Hematopoietic multipotent progenitor cell treated with erythropoietin and hydrocortisone succinate and interleukin-3 and kit ligand, for 8 days (in vitro differentiated cells): Measurements from ENCODE around the gene SPINK5.
"Not testable (repeated sequence)": the region's sequence is repeated elsewhere in the genome, so short reads cannot be mapped to it uniquely, and the experiment has no call there.

Source experiments
- DNase-seq: peaks from one replicate; pipeline ENCODE4 v3.0.0-alpha.2; 2015

SPINK5 gene

GRCh38 chr5:148063861-148064260, at the start of gene SPINK5:
Gene SPINK5 (plus strand): TSS chr5:148063980. CDS start chr5:148064045, 65 bp downstream.
- DNase-seq = no peak

- no peak for DNase-seq
Measured at GRCh38 chr5:148014276-148014675, 49.5 kb upstream of the SPINK5 start.

GRCh38 chr5:148020257-148020988, 43.4 kb upstream of the SPINK5 start:
- DNase-seq = no peak

GRCh38 chr5:148027505-148027904, 36.3 kb upstream of the SPINK5 start:
- no peak for DNase-seq

GRCh38 chr5:148029131-148029530, 34.6 kb upstream of the SPINK5 start:
- no peak for DNase-seq

GRCh38 chr5:148033134-148033533, 30.6 kb upstream of the SPINK5 start:
- DNase-seq = no peak

GRCh38 chr5:148035676-148036075, 28.1 kb upstream of the SPINK5 start:
- no peak for DNase-seq

- no peak for DNase-seq
Measured at GRCh38 chr5:148042881-148043280, 20.9 kb upstream of the SPINK5 start.

GRCh38 chr5:148043705-148044104, 20.1 kb upstream of the SPINK5 start:
- DNase-seq = no peak

- DNase-seq = not testable (repeated sequence)
Measured at GRCh38 chr5:148055160-148055559, 8.6 kb upstream of the SPINK5 start.

- DNase-seq = no peak
Measured at GRCh38 chr5:148060309-148060708, 3.5 kb upstream of the SPINK5 start.

- DNase-seq = no peak
Measured at GRCh38 chr5:148060881-148061280, 2.9 kb upstream of the SPINK5 start.

- DNase-seq = no peak
Measured at GRCh38 chr5:148070621-148071020, 6.8 kb downstream of the SPINK5 start.

GRCh38 chr5:148072207-148072606, 8.4 kb downstream of the SPINK5 start:
- DNase-seq = no peak

GRCh38 chr5:148075529-148075928, 11.7 kb downstream of the SPINK5 start:
- DNase-seq = no peak

- DNase-seq = no peak
Measured at GRCh38 chr5:148083203-148083602, 19.4 kb downstream of the SPINK5 start.

GRCh38 chr5:148084269-148084668, 20.5 kb downstream of the SPINK5 start:
- no peak for DNase-seq

- no peak for DNase-seq
Measured at GRCh38 chr5:148085310-148085709, 21.5 kb downstream of the SPINK5 start.

GRCh38 chr5:148085977-148086705, 22.4 kb downstream of the SPINK5 start:
- no peak for DNase-seq

GRCh38 chr5:148090146-148090772, 26.5 kb downstream of the SPINK5 start:
- DNase-seq = no peak

- no peak for DNase-seq
Measured at GRCh38 chr5:148090773-148091250, 27.0 kb downstream of the SPINK5 start.

GRCh38 chr5:148091991-148092964, 28.5 kb downstream of the SPINK5 start:
- no peak for DNase-seq

- DNase-seq = no peak
Measured at GRCh38 chr5:148094336-148094735, 30.6 kb downstream of the SPINK5 start.
